Smooth muscle cell of the coronary artery (primary cell): ENCODE results near the gene POLRMT. TPM values are rescaled to one million over a fixed set of nuclear protein-coding genes. Genes with fewer than 3 reads are reported as not detected.

Source experiments
- total RNA-seq: library from RNA; depleted of rRNA; stranded (reverse); fragments of >200 nt; gene quantifications from 2 replicates; pipeline ENCODE4 v1.2.3, GENCODE V29; 2014; ENCODE audit warnings: low replicate concordance

Gene POLRMT
- total RNA-seq = 16.6 and 19.8 TPM in 2 replicates

DNA sequence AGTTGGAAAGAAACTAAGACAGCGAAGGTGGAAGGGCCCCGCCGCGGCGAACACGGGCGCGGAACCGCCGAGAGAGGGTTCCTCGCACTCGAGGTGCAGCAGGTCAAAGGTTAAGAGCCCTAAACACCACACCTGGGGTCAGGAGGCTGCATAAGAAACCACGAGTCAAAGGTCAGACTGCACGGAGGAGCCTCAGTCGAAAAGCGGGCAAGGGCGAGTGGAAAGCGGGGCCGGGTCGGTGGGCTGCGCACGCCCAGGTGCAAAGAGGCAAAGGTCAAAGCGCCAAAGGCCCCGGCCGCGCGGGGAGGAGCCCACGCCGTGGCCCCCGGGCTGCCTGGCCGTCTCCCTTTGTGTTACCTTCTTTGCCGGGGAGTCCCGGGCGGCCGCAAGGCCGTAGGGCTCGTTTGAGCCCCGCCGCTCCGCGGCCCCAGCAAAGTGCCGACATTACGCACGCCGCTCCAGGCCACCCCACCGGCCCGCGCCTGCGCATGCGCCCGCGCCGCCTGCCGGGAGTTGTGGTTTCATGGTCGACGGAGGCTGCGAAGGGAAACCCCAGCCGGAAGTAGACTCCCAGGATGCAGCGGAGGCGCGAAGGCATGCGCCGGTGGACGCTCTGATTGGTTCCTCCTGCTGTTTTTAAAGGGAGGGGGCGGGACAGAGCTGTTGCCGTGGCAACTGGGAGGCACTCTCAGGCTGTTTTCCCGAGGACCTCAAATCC lies at the start of gene POLRMT:
TSS of gene POLRMT (minus strand) at position 470 of the 718 bp plus-strand sequence. CDS start at position 445, 25 bp downstream.

DNA sequence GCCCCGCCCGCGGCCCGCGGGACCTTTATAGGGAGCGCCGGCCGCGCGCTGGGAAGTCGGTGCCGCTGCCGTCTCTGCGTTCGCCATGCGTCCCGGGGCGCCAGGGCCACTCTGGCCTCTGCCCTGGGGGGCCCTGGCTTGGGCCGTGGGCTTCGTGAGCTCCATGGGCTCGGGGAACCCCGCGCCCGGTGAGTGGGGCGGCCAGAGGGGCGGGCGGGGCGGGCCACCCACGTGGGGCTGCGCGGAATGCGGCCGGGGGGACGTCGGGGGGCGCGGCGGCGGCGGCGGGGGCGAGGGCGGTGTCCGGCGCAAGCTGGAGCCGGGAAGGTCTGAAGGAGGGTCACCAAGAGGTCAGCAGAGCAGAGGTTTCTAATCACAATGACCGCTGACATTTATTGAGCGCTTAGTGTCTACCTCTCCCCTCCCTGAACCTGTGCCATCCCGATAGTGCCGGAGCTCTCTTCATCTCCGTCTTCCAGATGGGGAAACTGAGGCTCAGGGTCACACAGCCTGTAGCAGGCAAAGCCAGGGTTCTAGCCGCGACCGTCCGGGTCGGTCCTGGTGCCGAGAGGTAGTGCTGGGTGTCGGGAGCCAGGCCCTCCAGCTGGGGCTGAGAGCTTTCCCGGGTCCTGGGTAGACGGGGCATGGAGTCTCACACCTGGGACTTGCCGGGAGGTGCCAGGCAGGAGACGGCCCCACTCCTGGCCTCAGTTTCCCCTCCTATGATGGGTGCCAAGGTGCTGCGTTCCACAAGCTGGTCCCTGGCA lies 43.2 kb upstream of the POLRMT start, which contains the start of gene FSTL3:
TSS of gene FSTL3 (plus strand) at position 54 of the 767 bp plus-strand sequence. CDS start at position 86, 32 bp downstream.

DNA sequence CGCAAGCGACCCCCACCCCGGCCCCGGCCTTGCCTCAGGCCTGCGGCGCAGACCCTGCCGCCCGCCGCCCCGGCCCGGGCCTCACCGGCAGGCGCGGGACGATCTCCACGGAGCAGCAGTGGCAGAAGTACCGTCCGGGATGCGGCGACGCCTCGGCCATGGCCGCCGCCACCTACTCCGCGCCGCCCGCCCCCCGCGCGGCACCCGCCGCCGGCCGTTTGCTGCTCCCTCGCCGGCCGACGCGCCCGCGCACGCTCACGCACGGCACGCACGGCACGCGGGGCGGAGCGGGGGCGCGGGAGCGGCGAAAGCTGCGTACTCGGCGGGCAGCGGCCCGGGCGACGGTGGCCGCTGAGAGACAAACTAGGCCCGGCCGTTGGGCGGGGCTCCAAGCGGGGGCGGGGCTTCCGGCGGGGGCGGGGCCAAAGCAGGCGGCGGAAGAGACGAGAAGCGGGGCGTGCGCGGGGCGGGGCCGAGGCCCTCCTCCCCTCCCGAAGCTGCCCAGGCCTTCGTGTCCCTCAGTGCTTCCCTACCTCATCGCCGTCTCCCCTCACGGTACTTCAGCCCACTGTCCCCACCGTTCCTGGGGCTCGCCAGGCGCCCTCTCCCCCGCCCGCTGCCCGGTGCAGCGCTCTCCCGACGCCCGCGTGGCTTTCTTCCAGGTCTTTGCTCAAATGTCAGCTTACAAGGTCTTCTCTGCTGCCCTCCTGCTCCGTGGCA lies 29.8 kb upstream of the POLRMT start, which contains the start of gene RNF126:
TSS of gene RNF126 (minus strand) at position 253 of the 720 bp plus-strand sequence. CDS start at position 160, 93 bp downstream.

DNA sequence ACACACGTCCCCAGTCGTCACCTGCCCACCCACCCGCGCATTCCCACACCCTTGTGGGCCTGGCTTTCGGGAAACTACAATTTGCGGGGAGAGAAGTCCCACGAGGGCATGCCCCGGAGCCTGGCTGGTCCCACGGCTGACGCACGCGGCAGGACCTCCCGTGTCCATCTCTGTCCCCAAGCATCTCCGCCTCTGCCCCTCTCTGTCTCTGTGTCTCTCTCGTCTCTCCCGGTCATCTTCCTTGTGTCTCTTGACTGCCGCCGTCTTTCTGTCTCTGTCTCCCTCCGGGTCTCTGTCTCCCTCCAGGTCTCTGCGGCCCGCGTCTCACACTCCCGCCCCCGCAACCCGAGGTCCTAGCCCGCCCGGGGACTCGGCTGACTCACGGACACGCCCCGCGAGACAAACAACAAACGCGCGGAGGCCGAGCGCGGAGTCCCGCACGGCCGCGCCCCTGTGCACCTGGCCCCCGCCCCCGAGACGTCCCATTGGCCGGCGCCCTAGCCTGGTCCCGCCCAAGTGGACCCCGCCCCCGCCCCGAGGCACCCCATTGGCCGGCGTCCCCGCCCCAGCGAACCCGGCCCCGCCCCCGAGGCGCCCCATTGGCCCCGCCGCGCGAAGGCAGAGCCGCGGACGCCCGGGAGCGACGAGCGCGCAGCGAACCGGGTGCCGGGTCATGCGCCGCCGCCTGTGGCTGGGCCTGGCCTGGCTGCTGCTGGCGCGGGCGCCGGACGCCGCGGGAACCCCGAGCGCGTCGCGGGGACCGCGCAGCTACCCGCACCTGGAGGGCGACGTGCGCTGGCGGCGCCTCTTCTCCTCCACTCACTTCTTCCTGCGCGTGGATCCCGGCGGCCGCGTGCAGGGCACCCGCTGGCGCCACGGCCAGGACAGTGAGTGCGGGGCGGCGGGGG lies 6.2 kb upstream of the POLRMT start, which contains the start of gene FGF22:
TSS of gene FGF22 (plus strand) at position 627 of the 908 bp plus-strand sequence. CDS start at position 674, 47 bp downstream.

DNA sequence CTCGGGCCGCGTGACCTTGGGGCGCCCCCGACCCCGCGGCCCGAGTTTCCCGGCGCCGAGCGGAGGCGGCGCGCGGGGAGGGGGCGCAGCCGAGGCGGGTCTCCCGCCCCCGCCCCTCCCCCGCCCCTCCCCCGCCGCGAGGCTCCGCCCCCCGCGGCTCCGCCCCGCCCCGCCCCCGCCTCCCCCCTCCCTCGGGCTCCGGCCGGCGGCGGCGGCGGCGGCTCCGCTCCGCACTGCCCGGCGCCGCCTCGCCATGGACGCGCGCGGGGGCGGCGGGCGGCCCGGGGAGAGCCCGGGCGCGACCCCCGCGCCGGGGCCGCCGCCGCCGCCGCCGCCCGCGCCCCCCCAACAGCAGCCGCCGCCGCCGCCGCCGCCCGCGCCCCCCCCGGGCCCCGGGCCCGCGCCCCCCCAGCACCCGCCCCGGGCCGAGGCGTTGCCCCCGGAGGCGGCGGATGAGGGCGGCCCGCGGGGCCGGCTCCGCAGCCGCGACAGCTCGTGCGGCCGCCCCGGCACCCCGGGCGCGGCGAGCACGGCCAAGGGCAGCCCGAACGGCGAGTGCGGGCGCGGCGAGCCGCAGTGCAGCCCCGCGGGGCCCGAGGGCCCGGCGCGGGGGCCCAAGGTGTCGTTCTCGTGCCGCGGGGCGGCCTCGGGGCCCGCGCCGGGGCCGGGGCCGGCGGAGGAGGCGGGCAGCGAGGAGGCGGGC lies 43.5 kb downstream of the POLRMT start, which contains the start of gene HCN2:
TSS of gene HCN2 (plus strand) at position 189 of the 703 bp plus-strand sequence. CDS start at position 254, 65 bp downstream.

DNA sequence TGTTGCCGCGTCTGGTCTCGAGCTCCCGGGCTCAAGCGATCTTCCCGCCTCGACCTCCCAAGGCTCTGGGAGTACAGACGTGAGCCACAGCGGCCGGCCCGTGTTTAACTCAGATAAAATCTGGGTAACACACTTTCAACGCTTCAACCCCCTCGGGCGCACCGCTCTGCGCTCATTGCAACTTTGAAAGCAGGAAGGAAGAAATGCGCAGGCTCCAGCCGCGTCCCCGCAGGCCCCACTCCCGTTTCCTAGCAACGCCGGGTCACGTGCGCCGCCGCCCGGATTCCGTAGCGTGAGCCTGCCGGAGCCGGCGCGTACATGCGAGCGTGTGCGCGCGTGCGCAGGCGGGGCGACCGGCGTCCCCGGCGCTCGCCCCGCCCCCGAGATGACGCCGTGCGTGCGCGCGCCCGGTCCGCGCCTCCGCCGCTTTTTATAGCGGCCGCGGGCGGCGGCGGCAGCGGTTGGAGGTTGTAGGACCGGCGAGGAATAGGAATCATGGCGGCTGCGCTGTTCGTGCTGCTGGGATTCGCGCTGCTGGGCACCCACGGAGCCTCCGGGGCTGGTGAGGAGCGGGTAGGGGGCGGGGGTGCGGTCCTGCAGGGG lies 61.1 kb downstream of the POLRMT start, which contains the start of gene BSG:
TSS of gene BSG (plus strand) at position 457 of the 603 bp plus-strand sequence. CDS start at position 496, 39 bp downstream.

Other genes with a start within 250 kb of the POLRMT start
- under 0.01 TPM in 1 of 2 replicates, not detected in the other for gene C2CD4C, start 224.4 kb downstream of the POLRMT start, total RNA-seq
- 0.08 and 4.1 TPM in 2 replicates for gene SHC2, start 172.5 kb downstream of the POLRMT start, total RNA-seq
- not detected in 2 replicates for gene MADCAM1, start 137.1 kb downstream of the POLRMT start, total RNA-seq
- gene TPGS1, start 126.0 kb downstream of the POLRMT start, total RNA-seq = 13.9 and 23.9 TPM in 2 replicates
- 81.4 and 83.4 TPM in 2 replicates for gene CDC34, start 101.8 kb downstream of the POLRMT start, total RNA-seq
- 0.08 TPM in 1 of 2 replicates, not detected in the other for gene GZMM, start 89.5 kb downstream of the POLRMT start, total RNA-seq
- gene BSG, start 60.9 kb downstream of the POLRMT start, total RNA-seq = 284 and 347 TPM in 2 replicates
- 0.30 and 1.2 TPM in 2 replicates for gene HCN2, start 43.7 kb downstream of the POLRMT start, total RNA-seq
- not detected in 2 replicates for gene FGF22, start 6.3 kb upstream of the POLRMT start, total RNA-seq
- 6.2 and 24.2 TPM in 2 replicates for gene RNF126, start 29.7 kb upstream of the POLRMT start, total RNA-seq
- gene FSTL3, start 42.9 kb upstream of the POLRMT start, total RNA-seq = 22.8 and 81.7 TPM in 2 replicates
- not detected in 2 replicates for gene PRSS57, start 61.9 kb upstream of the POLRMT start, total RNA-seq
- gene PALM, start 75.4 kb upstream of the POLRMT start, total RNA-seq = 6.0 and 26.7 TPM in 2 replicates
- under 0.01 TPM in 1 of 2 replicates, not detected in the other for gene MISP, start 117.6 kb upstream of the POLRMT start, total RNA-seq
- gene PTBP1, start 163.9 kb upstream of the POLRMT start, total RNA-seq = 77.1 and 91.9 TPM in 2 replicates
- gene PLPPR3, start 188.4 kb upstream of the POLRMT start, total RNA-seq = 0.15 and 1.2 TPM in 2 replicates
- not detected in 2 replicates for gene AZU1, start 194.3 kb upstream of the POLRMT start, total RNA-seq
- gene PRTN3, start 207.5 kb upstream of the POLRMT start, total RNA-seq = not detected in 2 replicates
- 0.15 TPM in 1 of 2 replicates, not detected in the other for gene ELANE, start 218.8 kb upstream of the POLRMT start, total RNA-seq
- 0.83 and 156 TPM in 2 replicates for gene CFD, start 226.1 kb upstream of the POLRMT start, total RNA-seq